Testis (tissue), 2 donors: ENCODE measurements around the gene PTPN6.

ENCODE experiments used
- CTCF ChIP-seq, 3 experiments: fragments of 450-650 bp in 2 of 3; fragments of 200-600 bp in 1 of 3; sonication (generic) in 1 of 3; IDR thresholded peaks; one replicate each; pipeline ENCODE4 v1.5.1; 2016 to 2019; ENCODE audit warnings: antibody characterized with exemption in 3 of 3, mild to moderate bottlenecking in 2 of 3, moderate library complexity in 1 of 3
- POLR2A ChIP-seq: fragments of 450-650 bp; IDR thresholded peaks from one replicate; pipeline ENCODE4 v1.6.1; 2017; ENCODE audit warnings: antibody characterized with exemption, mild to moderate bottlenecking, moderate library complexity

- TF ChIP-seq CTCF (IDR thresholded peaks at IDR 0.05) (no peak), POLR2A (no peak)
Measured at GRCh38 chr12:6935371-6936193, 15.6 kb upstream of the PTPN6 start.
